ENCODE measurements around the gene KCNH6. TPM values are rescaled to one million over a fixed set of nuclear protein-coding genes. Genes with fewer than 3 reads are reported as not detected.

Gene KCNH6
- total RNA-seq, 1 experiment from 2014 or later = not detected

DNA sequence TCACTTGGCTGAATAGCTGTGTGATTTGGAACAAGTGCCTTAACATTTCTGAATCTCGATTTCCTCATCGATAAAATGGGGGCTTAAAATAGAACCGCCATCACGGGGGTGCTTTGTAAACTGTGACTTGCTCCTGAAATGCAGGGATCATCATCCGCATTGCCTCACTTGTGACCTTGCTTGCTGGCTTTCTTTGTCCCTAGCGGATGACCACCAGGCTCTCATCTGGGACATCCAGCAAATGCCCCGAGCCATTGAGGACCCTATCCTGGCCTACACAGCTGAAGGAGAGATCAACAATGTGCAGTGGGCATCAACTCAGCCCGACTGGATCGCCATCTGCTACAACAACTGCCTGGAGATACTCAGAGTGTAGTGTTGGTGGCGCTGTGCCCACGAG is 65.6 kb downstream of the KCNH6 start:
- H3K36me3 ChIP-seq (ENCODE audit: control insufficient read depth, insufficient read depth, low read length) = peaks cover 4% of the 10 kb centered on the region
- POLR2A ChIA-PET = no interaction called here
- intact Hi-C loops (cut with micrococcal nuclease; ENCODE audit: unreplicated experiment) = no loop called here
- peaks cover 42% of the 10 kb centered on the region for H3K36me3 Mint-ChIP-seq (ENCODE audit: insufficient read depth, unreplicated experiment)
- no peaks in the 10 kb centered on the region for H3K4me1 Mint-ChIP-seq (ENCODE audit: low read depth, unreplicated experiment)
- DNase-seq = no peak
- no peaks in the 10 kb centered on the region for H3K27me3 ChIP-seq (replicated peaks; ENCODE audit: control insufficient read depth, insufficient read depth, low read length)
- H3K27ac Mint-ChIP-seq (ENCODE audit: unreplicated experiment) = no peak overlapping the region
- CTCF ChIA-PET = no interaction called here
- no peaks in the 10 kb centered on the region for H3K9me3 Mint-ChIP-seq (ENCODE audit: unreplicated experiment)
- no peaks in the 10 kb centered on the region for H3K27me3 Mint-ChIP-seq (ENCODE audit: insufficient read depth, unreplicated experiment)
- no peak overlapping the region for H3K4me3 ChIP-seq (ENCODE audit: low read depth, low read length)
- no peak overlapping the region for H3K4me3 Mint-ChIP-seq (ENCODE audit: unreplicated experiment)
- TF ChIP-seq, protein P1, sequence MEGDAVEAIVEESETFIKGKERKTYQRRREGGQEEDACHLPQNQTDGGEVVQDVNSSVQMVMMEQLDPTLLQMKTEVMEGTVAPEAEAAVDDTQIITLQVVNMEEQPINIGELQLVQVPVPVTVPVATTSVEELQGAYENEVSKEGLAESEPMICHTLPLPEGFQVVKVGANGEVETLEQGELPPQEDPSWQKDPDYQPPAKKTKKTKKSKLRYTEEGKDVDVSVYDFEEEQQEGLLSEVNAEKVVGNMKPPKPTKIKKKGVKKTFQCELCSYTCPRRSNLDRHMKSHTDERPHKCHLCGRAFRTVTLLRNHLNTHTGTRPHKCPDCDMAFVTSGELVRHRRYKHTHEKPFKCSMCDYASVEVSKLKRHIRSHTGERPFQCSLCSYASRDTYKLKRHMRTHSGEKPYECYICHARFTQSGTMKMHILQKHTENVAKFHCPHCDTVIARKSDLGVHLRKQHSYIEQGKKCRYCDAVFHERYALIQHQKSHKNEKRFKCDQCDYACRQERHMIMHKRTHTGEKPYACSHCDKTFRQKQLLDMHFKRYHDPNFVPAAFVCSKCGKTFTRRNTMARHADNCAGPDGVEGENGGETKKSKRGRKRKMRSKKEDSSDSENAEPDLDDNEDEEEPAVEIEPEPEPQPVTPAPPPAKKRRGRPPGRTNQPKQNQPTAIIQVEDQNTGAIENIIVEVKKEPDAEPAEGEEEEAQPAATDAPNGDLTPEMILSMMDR (IDR thresholded peaks at IDR 0.05; ENCODE audit: insufficient read depth in 1 of 2, low read depth in 1 of 2, low read length in 1 of 2, severe bottlenecking in 1 of 2, unreplicated experiment in 1 of 2) = no peak
- H3K9me3 ChIP-seq = no peaks in the 10 kb centered on the region
- no TSS peak for BruUV-seq (replicated peaks)
- no peaks in the 10 kb centered on the region for H3K4me1 ChIP-seq

DNA sequence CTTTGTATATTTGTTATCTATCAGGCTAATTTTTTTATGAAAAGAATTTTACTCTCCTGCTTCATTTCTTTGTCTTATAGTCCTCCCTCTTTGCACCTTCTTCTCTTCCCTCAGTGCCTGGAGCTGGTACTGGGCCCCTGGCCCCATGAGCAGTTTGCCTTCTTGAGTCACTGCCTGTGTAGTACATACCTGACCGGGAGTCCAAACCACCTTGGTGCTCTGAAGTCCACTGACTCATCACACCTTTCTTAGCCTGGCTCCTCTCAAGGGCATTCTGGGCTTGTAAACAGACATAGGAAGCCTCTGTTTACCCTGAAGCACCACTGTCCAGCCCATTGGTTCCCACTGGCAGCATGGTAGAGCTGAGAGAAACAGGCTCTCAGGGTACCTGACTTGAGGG is 66.5 kb downstream of the KCNH6 start:
- no peaks in the 10 kb centered on the region for H3K4me1 Mint-ChIP-seq (ENCODE audit: low read depth, unreplicated experiment)
- BruUV-seq (replicated peaks) = no TSS peak
- no peaks in the 10 kb centered on the region for H3K27me3 ChIP-seq (replicated peaks; ENCODE audit: control insufficient read depth, insufficient read depth, low read length)
- H3K4me3 Mint-ChIP-seq (ENCODE audit: unreplicated experiment) = no peak overlapping the region
- no peaks in the 10 kb centered on the region for H3K4me1 ChIP-seq
- no peak for DNase-seq
- H3K27ac Mint-ChIP-seq (ENCODE audit: unreplicated experiment) = no peak overlapping the region
- no peaks in the 10 kb centered on the region for H3K9me3 ChIP-seq
- H3K36me3 ChIP-seq (ENCODE audit: control insufficient read depth, insufficient read depth, low read length) = peaks cover 4% of the 10 kb centered on the region
- H3K36me3 Mint-ChIP-seq (ENCODE audit: insufficient read depth, unreplicated experiment) = peaks cover 48% of the 10 kb centered on the region
- no peaks in the 10 kb centered on the region for H3K27me3 Mint-ChIP-seq (ENCODE audit: insufficient read depth, unreplicated experiment)
- ChIA-PET POLR2A (no interaction called here), CTCF (no interaction called here)
- no peak overlapping the region for H3K4me3 ChIP-seq (ENCODE audit: low read depth, low read length)
- intact Hi-C loops (cut with micrococcal nuclease; ENCODE audit: unreplicated experiment) = no loop called here
- no peaks in the 10 kb centered on the region for H3K9me3 Mint-ChIP-seq (ENCODE audit: unreplicated experiment)
- TF ChIP-seq, protein P1 (IDR thresholded peaks at IDR 0.05; ENCODE audit: insufficient read depth in 1 of 2, low read depth in 1 of 2, low read length in 1 of 2, severe bottlenecking in 1 of 2, unreplicated experiment in 1 of 2) = no peak

DNA sequence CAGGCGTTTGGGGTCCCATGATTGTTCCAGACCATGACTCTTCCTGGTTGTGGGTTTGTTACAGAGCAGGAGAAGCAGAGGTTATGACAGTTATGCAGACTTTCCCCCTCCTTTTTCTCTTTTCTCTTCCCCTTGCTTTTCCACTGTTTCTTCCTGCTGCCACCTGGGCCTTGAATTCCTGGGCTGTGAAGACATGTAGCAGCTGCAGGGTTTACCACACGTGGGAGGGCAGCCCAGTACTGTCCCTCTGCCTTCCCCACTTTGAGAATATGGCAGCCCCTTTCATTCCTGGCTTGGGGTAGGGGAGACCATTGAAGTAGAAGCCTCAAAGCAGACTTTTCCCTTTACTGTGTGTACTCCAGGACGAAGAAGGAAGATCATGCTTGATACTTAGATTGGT is 69.6 kb downstream of the KCNH6 start:
- BruUV-seq (replicated peaks) = no TSS peak
- peaks cover 4% of the 10 kb centered on the region for H3K36me3 ChIP-seq (ENCODE audit: control insufficient read depth, insufficient read depth, low read length)
- intact Hi-C loops (cut with micrococcal nuclease; ENCODE audit: unreplicated experiment) = no loop called here
- H3K27me3 ChIP-seq (replicated peaks; ENCODE audit: control insufficient read depth, insufficient read depth, low read length) = no peaks in the 10 kb centered on the region
- POLR2A ChIA-PET = no interaction called here
- Mint-ChIP-seq H3K27me3 (ENCODE audit: insufficient read depth, unreplicated experiment) (no peaks in the 10 kb centered on the region), H3K27ac (ENCODE audit: unreplicated experiment) (no peak overlapping the region), H3K4me3 (ENCODE audit: unreplicated experiment) (no peak overlapping the region), H3K36me3 (ENCODE audit: insufficient read depth, unreplicated experiment) (peaks cover 45% of the 10 kb centered on the region), H3K9me3 (ENCODE audit: unreplicated experiment) (no peaks in the 10 kb centered on the region), H3K4me1 (ENCODE audit: low read depth, unreplicated experiment) (no peaks in the 10 kb centered on the region)
- TF ChIP-seq, protein P1 (IDR thresholded peaks at IDR 0.05; ENCODE audit: insufficient read depth in 1 of 2, low read depth in 1 of 2, low read length in 1 of 2, severe bottlenecking in 1 of 2, unreplicated experiment in 1 of 2) = no peak
- CTCF ChIA-PET = no interaction called here
- no peak overlapping the region for H3K4me3 ChIP-seq (ENCODE audit: low read depth, low read length)
- no peaks in the 10 kb centered on the region for H3K9me3 ChIP-seq
- DNase-seq = no peak
- H3K4me1 ChIP-seq = no peaks in the 10 kb centered on the region

Measured in Caco-2 (cell line).